Measurements from ENCODE around the gene NUDC. TPM values are rescaled to one million over a fixed set of nuclear protein-coding genes. Genes with fewer than 3 reads are reported as not detected.

NUDC gene
- total and polyA plus RNA-seq, 9 of the 15 experiments (the other 6 are each of a cell fraction or from before 2014, with no cell fraction given), result 9.8 to 234 (median 149) TPM

GRCh38 chr1:26921540-26922430, at the start of gene NUDC (continued):
- no peak for TF ChIP-seq TFE3 (CRISPR knock-in tag; IDR thresholded peaks at IDR 0.05)
- TF ChIP-seq ZC3H11A (IDR thresholded peaks at IDR 0.05; ENCODE audit: low read depth, low read length), result no peak
- TF ChIP-seq SUPT5H (IDR thresholded peaks at IDR 0.05), result peak; percentile 97
- no peak for TF ChIP-seq SMARCE1 (IDR thresholded peaks at IDR 0.05)
- no peak for TF ChIP-seq ARID1B (IDR thresholded peaks at IDR 0.05)
- 0 out of 2 replicates have a peak, but pooled peaks have one; percentile 12 for TF ChIP-seq SPI1 (IDR thresholded peaks at IDR 0.05; ENCODE audit: borderline replicate concordance, low read depth, low read length)
- peak; percentile 80; the same call in 1 of the 2 replicates for TF ChIP-seq TCF7 (IDR thresholded peaks at IDR 0.05; ENCODE audit: borderline replicate concordance)
- TF ChIP-seq MLLT1 (IDR thresholded peaks at IDR 0.05), result peak; percentile 55 to 78; a peak in 2 of 4 replicates
- no peak for TF ChIP-seq HEY1 (CRISPR knock-in tag; IDR thresholded peaks at IDR 0.05; ENCODE audit: borderline replicate concordance)
- no peak for TF ChIP-seq SETDB1 (IDR thresholded peaks at IDR 0.05; ENCODE audit: low read length)
- peak; percentile 90 for TF ChIP-seq E2F4 (CRISPR knock-in tag; IDR thresholded peaks at IDR 0.05; ENCODE audit: low read depth)
- TF ChIP-seq HMG20A (CRISPR knock-in tag; conservative IDR thresholded peaks at IDR 0.05), result no peak
- 0 out of 2 replicates have a peak, but pooled peaks have one; percentile 71 for TF ChIP-seq BMI1 (IDR thresholded peaks at IDR 0.05; ENCODE audit: low read length)
- TF ChIP-seq IRF1 (CRISPR knock-in tag; IDR thresholded peaks at IDR 0.05; ENCODE audit: borderline replicate concordance), result no peak; the same call in 1 of the 2 replicates
- TF ChIP-seq ELF2 (CRISPR knock-in tag; IDR thresholded peaks at IDR 0.05), result peak; percentile 79
- no peak for TF ChIP-seq RAD51 (IDR thresholded peaks at IDR 0.05; ENCODE audit: borderline replicate concordance, low read depth)
- no peak for TF ChIP-seq IRF2 (CRISPR knock-in tag; IDR thresholded peaks at IDR 0.05)
- no peak for TF ChIP-seq RFX1 (IDR thresholded peaks at IDR 0.05)
- no peak for TF ChIP-seq NFE2 (IDR thresholded peaks at IDR 0.05; ENCODE audit: low read depth)
- TF ChIP-seq LEF1 (IDR thresholded peaks at IDR 0.05), result no peak
- no peak for TF ChIP-seq ZZZ3 (IDR thresholded peaks at IDR 0.05)
- TF ChIP-seq CREM (IDR thresholded peaks at IDR 0.05; ENCODE audit: low read depth), result peak; percentile 92
- TF ChIP-seq GTF2A2 (tag; IDR thresholded peaks at IDR 0.05), result no peak
